Small intestine (tissue), 7 donors: ENCODE data around the gene PRKCA. TPM values are rescaled to one million over a fixed set of nuclear protein-coding genes. Genes with fewer than 3 reads are reported as not detected.
"Not testable (repeated sequence)": the region's sequence is repeated elsewhere in the genome, so short reads cannot be mapped to it uniquely, and the experiment has no call there.

Experiments
- DNase-seq, 2 donors: peaks; one replicate each; pipeline versions ENCODE4 v3.0.0 to v3.0.0-alpha.2; 2013
- FAIRE-seq: peaks from 2 replicates; lab custom pipeline; 2012; peaks lifted over from hg19 to GRCh38; lab: Jason Lieb, UNC
- H3K27ac ChIP-seq, 3 donors: one replicate each; pipeline ENCODE4 v1.5.1; 2013; ENCODE audit warnings: low read length in 2 of 3, mild to moderate bottlenecking in 2 of 3, control low read depth in 1 of 3, inconsistent platforms in 1 of 3, low read depth in 1 of 3, moderate library complexity in 1 of 3
- H3K27me3 ChIP-seq, 3 donors: one replicate each; pipeline ENCODE4 v1.6.1; 2013; ENCODE audit warnings: low read length in 3 of 3, inconsistent platforms in 1 of 3; ENCODE audit not compliant: control insufficient read depth in 3 of 3, insufficient read depth in 3 of 3
- H3K36me3 ChIP-seq, 3 donors: one replicate each; pipeline ENCODE4 v1.6.1; 2013; ENCODE audit warnings: low read length in 3 of 3, inconsistent platforms in 1 of 3, low read depth in 1 of 3, mild to moderate bottlenecking in 1 of 3, moderate library complexity in 1 of 3; ENCODE audit not compliant: control insufficient read depth in 3 of 3, insufficient read depth in 2 of 3
- H3K4me1 ChIP-seq, 3 donors: one replicate each; pipeline ENCODE4 v1.6.1; 2013; ENCODE audit warnings: low read length in 2 of 3, inconsistent platforms in 1 of 3, low read depth in 1 of 3, mild to moderate bottlenecking in 1 of 3, moderate library complexity in 1 of 3; ENCODE audit not compliant: control insufficient read depth in 3 of 3, insufficient read depth in 2 of 3
- H3K4me3 ChIP-seq, 3 donors: one replicate each; pipeline ENCODE4 v1.5.1; 2013; ENCODE audit warnings: low read length in 3 of 3, control low read depth in 1 of 3, inconsistent platforms in 1 of 3, low read depth in 1 of 3, mild to moderate bottlenecking in 1 of 3, moderate library complexity in 1 of 3
- H3K9me3 ChIP-seq, 2 donors: one replicate each; pipeline ENCODE4 v1.6.1; 2013; ENCODE audit warnings: low read depth in 1 of 2, low read length in 1 of 2; ENCODE audit not compliant: control insufficient read depth in 2 of 2, insufficient read depth in 1 of 2
- WGBS, 3 donors: extraction: QIAGEN DNeasy Blood & Tissue Kit; methylation state at CpG; one replicate each; pipeline ENCODE4 v1.1.7; 2013; 5-methylcytosine and 5-hydroxymethylcytosine counted together
- polyA plus RNA-seq, 4 donors: library from polyadenylated mRNA; stranded (reverse) in 3 of 4; unstranded in 1 of 4; fragments of 200-250 nt in 3 of 4; fragments of 120-200 nt in 1 of 4; gene quantifications; one replicate each; pipeline versions ENCODE4 v1.2.1 to v1.2.3, GENCODE V29; 2013
- donor health status: healthy with polysubstance abuse.
- donor health status: control.
- donor health status: control.
- donor health status: Bipolar disorder and iron deficiency.
- donor health status: healthy.

Gene PRKCA
- polyA plus RNA-seq, 4 donors = 11.3 to 26.6 (median 22.9) TPM

- no peak overlapping the region for H3K4me3 ChIP-seq
- FAIRE-seq = no peak
- H3K27ac ChIP-seq = no peak overlapping the region
- H3K9me3 ChIP-seq = peaks cover 0 to 11% of the 10 kb centered on the region in 2 donors
- no peaks in the 10 kb centered on the region for H3K36me3 ChIP-seq
- no peaks in the 10 kb centered on the region for H3K27me3 ChIP-seq
- DNase-seq = no peak
- H3K4me1 ChIP-seq = peaks cover 0 to 4% (median 0%) of the 10 kb centered on the region in 3 donors
Measured at GRCh38 chr17:66322764-66323163, 20.4 kb downstream of the PRKCA start.

- not testable (repeated sequence) for H3K27ac ChIP-seq, H3K4me1 ChIP-seq, H3K4me3 ChIP-seq, FAIRE-seq, DNase-seq, H3K36me3 ChIP-seq, H3K27me3 ChIP-seq
- 75 to 87% (median 80%) methylated on average over 3 of the region's 3 CpGs for WGBS, 3 donors
- H3K9me3 ChIP-seq = peaks cover 0 to 11% of the 10 kb centered on the region in 2 donors
Measured at GRCh38 chr17:66324381-66325004, 22.1 kb downstream of the PRKCA start.

GRCh38 chr17:66326476-66327047, 24.1 kb downstream of the PRKCA start:
- Histone ChIP-seq H3K9me3 (peaks cover 0 to 6% of the 10 kb centered on the region in 2 donors), H3K27me3 (no peaks in the 10 kb centered on the region), H3K4me1 (peaks cover 0 to 9% (median 6%) of the 10 kb centered on the region in 3 donors), H3K36me3 (peaks cover 0 to 6% (median 3%) of the 10 kb centered on the region in 3 donors), H3K4me3 (no peak overlapping the region), H3K27ac (no peak overlapping the region)
- 92 to 97% (median 94%) methylated on average over 2 of the region's 2 CpGs for WGBS, 3 donors
- no peak for FAIRE-seq
- no peak for DNase-seq

- DNase-seq = no peak
- no peak for FAIRE-seq
- Histone ChIP-seq H3K9me3 (no peaks in the 10 kb centered on the region), H3K4me3 (no peak overlapping the region), H3K36me3 (peaks cover 0 to 8% (median 3%) of the 10 kb centered on the region in 3 donors), H3K27me3 (no peaks in the 10 kb centered on the region), H3K27ac (peak overlapping the region in 1 of 3 donors; percentile 20), H3K4me1 (peaks cover 0 to 6% (median 6%) of the 10 kb centered on the region in 3 donors)
- 80 to 94% (median 93%) methylated on average over 2 of the region's 2 CpGs for WGBS, 3 donors
Measured at GRCh38 chr17:66330646-66331037, 28.2 kb downstream of the PRKCA start.

GRCh38 chr17:66331038-66331816, 28.8 kb downstream of the PRKCA start:
- DNase-seq = no peak
- Histone ChIP-seq H3K27me3 (no peaks in the 10 kb centered on the region), H3K4me3 (no peak overlapping the region), H3K4me1 (peaks cover 0 to 6% (median 5%) of the 10 kb centered on the region in 3 donors), H3K9me3 (no peaks in the 10 kb centered on the region), H3K27ac (peak overlapping the region in 1 of 3 donors; percentile 20), H3K36me3 (peaks cover 0 to 8% (median 3%) of the 10 kb centered on the region in 3 donors)
- 71 to 81% (median 74%) methylated on average over 8 of the region's 8 CpGs for WGBS, 3 donors
- no peak for FAIRE-seq

- WGBS, 3 donors = 40 to 70% (median 68%) methylated on average over 1 of the region's 1 CpG
- no peak overlapping the region for H3K4me3 ChIP-seq
- no peak for FAIRE-seq
- H3K36me3 ChIP-seq = peaks cover 0 to 4% (median 0%) of the 10 kb centered on the region in 3 donors
- DNase-seq = no peak
- peaks cover 2 to 11% (median 7%) of the 10 kb centered on the region in 3 donors for H3K4me1 ChIP-seq
- no peaks in the 10 kb centered on the region for H3K27me3 ChIP-seq
- H3K27ac ChIP-seq = no peak overlapping the region
- H3K9me3 ChIP-seq = no peaks in the 10 kb centered on the region
Measured at GRCh38 chr17:66335797-66336196, 33.4 kb downstream of the PRKCA start.

- H3K27me3 ChIP-seq = no peaks in the 10 kb centered on the region
- FAIRE-seq = no peak
- H3K4me1 ChIP-seq = peaks cover 2 to 17% (median 10%) of the 10 kb centered on the region in 3 donors
- no peaks in the 10 kb centered on the region for H3K9me3 ChIP-seq
- H3K36me3 ChIP-seq = peaks cover 0 to 4% (median 0%) of the 10 kb centered on the region in 3 donors
- no peak for DNase-seq
- no peak overlapping the region for H3K4me3 ChIP-seq
- 86 to 87% (median 87%) methylated on average over 6 of the region's 6 CpGs for WGBS, 3 donors
- no peak overlapping the region for H3K27ac ChIP-seq
Measured at GRCh38 chr17:66337268-66337667, 34.9 kb downstream of the PRKCA start.

GRCh38 chr17:66337866-66338485, 35.6 kb downstream of the PRKCA start:
- FAIRE-seq (no peak), DNase-seq (no peak)
- Histone ChIP-seq H3K27ac (no peak overlapping the region), H3K27me3 (no peaks in the 10 kb centered on the region), H3K4me3 (no peak overlapping the region), H3K36me3 (peaks cover 0 to 4% (median 0%) of the 10 kb centered on the region in 3 donors), H3K9me3 (no peaks in the 10 kb centered on the region), H3K4me1 (peaks cover 2 to 18% (median 10%) of the 10 kb centered on the region in 3 donors)
- WGBS, 3 donors = 78 to 92% (median 90%) methylated on average over 6 of the region's 6 CpGs
